Central memory CD8-positive, alpha-beta T cell (primary cell): Measurements from ENCODE around the gene SLC35B2.

ENCODE experiments used
- ATAC-seq: fragments of 150-1000 bp; cut with Tn5 transposase; replicated peaks from 2 replicates; pipeline ENCODE4 v1.10.0; 2022; ENCODE audit warnings: mild to moderate bottlenecking, moderate FRiP score, moderate number of reproducible peaks; ENCODE audit not compliant: poor library complexity, severe bottlenecking; ENCODE audit errors: extremely low read depth
- DNase-seq, 2 donors: peaks; one replicate each; pipeline ENCODE4 v3.0.0; 2021; ENCODE audit warnings: low spot score in 2 of 2
- H3K27ac Mint-ChIP-seq: one replicate; pipeline ENCODE4 v1.8.0; 2022; ENCODE audit warnings: low read depth, mild to moderate bottlenecking, moderate library complexity, mixed read lengths
- H3K27me3 Mint-ChIP-seq: one replicate; pipeline ENCODE4 v1.8.0; 2022; ENCODE audit warnings: mixed read lengths
- H3K36me3 Mint-ChIP-seq: one replicate; pipeline ENCODE4 v1.8.0; 2022; ENCODE audit warnings: mild to moderate bottlenecking, moderate library complexity, mixed read lengths; ENCODE audit not compliant: insufficient read depth
- H3K4me1 Mint-ChIP-seq: one replicate; pipeline ENCODE4 v1.8.0; 2022; ENCODE audit warnings: mixed read lengths
- H3K4me3 Mint-ChIP-seq: one replicate; pipeline ENCODE4 v1.8.0; 2022; ENCODE audit warnings: mild to moderate bottlenecking, moderate library complexity, mixed read lengths
- H3K9me3 Mint-ChIP-seq: one replicate; pipeline ENCODE4 v1.8.0; 2022; ENCODE audit warnings: mixed read lengths

SLC35B2 gene

GRCh38 chr6:44251576-44252524 lies 5.5 kb downstream of the SLC35B2 start:
- H3K27ac Mint-ChIP-seq: no peak overlapping the region
- no peaks in the 10 kb centered on the region for H3K9me3 Mint-ChIP-seq
- H3K4me1 Mint-ChIP-seq: peaks cover 82% of the 10 kb centered on the region
- H3K27me3 Mint-ChIP-seq: no peaks in the 10 kb centered on the region
- ATAC-seq (no peak), DNase-seq (no peak)
- H3K36me3 Mint-ChIP-seq: peaks cover 92% of the 10 kb centered on the region
- H3K4me3 Mint-ChIP-seq: no peak overlapping the region

- Mint-ChIP-seq H3K36me3 (peaks cover 94% of the 10 kb centered on the region), H3K9me3 (no peaks in the 10 kb centered on the region), H3K27ac (no peak overlapping the region), H3K27me3 (no peaks in the 10 kb centered on the region), H3K4me1 (peaks cover 77% of the 10 kb centered on the region), H3K4me3 (no peak overlapping the region)
- ATAC-seq: no peak
- no peak for DNase-seq
These were observed 6.6 kb downstream of the SLC35B2 start for GRCh38 chr6:44250718-44251123.

- Mint-ChIP-seq H3K9me3 (no peaks in the 10 kb centered on the region), H3K36me3 (peaks cover 93% of the 10 kb centered on the region), H3K27me3 (no peaks in the 10 kb centered on the region), H3K4me3 (peak overlapping the region; percentile 28), H3K27ac (peak overlapping the region; percentile 27), H3K4me1 (peaks cover 77% of the 10 kb centered on the region)
- ATAC-seq (no peak), DNase-seq (no peak)
These were observed 7.1 kb downstream of the SLC35B2 start for GRCh38 chr6:44250067-44250717.

GRCh38 chr6:44249082-44249748 lies 8.1 kb downstream of the SLC35B2 start:
- Mint-ChIP-seq H3K4me3 (peak overlapping the region; percentile 100), H3K27ac (peak overlapping the region; percentile 100), H3K27me3 (no peaks in the 10 kb centered on the region), H3K4me1 (peaks cover 69% of the 10 kb centered on the region), H3K36me3 (peaks cover 84% of the 10 kb centered on the region), H3K9me3 (no peaks in the 10 kb centered on the region)
- no peak for ATAC-seq
- no peak for DNase-seq

GRCh38 chr6:44248579-44248978 lies 8.7 kb downstream of the SLC35B2 start:
- Mint-ChIP-seq H3K27ac (peak overlapping the region; percentile 100), H3K4me1 (peaks cover 63% of the 10 kb centered on the region), H3K4me3 (peak overlapping the region; percentile 100), H3K27me3 (no peaks in the 10 kb centered on the region), H3K36me3 (peaks cover 78% of the 10 kb centered on the region), H3K9me3 (no peaks in the 10 kb centered on the region)
- DNase-seq: no peak
- ATAC-seq: no peak

- H3K4me3 Mint-ChIP-seq: peak overlapping the region; percentile 100
- no peaks in the 10 kb centered on the region for H3K27me3 Mint-ChIP-seq
- peaks cover 68% of the 10 kb centered on the region for H3K36me3 Mint-ChIP-seq
- DNase-seq (peak; percentile 84 to 89), ATAC-seq (peak; percentile 74)
- H3K27ac Mint-ChIP-seq: peak overlapping the region; percentile 100
- peaks cover 53% of the 10 kb centered on the region for H3K4me1 Mint-ChIP-seq
- no peaks in the 10 kb centered on the region for H3K9me3 Mint-ChIP-seq
These were observed 9.7 kb downstream of the SLC35B2 start for GRCh38 chr6:44247338-44248302.

GRCh38 chr6:44246663-44247337 lies 10.5 kb downstream of the SLC35B2 start, which contains the start of gene HSP90AB1:
TSS of gene HSP90AB1 (plus strand) at chr6:44247101. CDS start at chr6:44248630, 1,529 bp downstream.
- ATAC-seq: peak; percentile 87
- Mint-ChIP-seq H3K9me3 (no peaks in the 10 kb centered on the region), H3K4me1 (peaks cover 50% of the 10 kb centered on the region), H3K27me3 (no peaks in the 10 kb centered on the region), H3K36me3 (peaks cover 61% of the 10 kb centered on the region), H3K27ac (peak within 1 kb of the TSS; percentile 100), H3K4me3 (peak within 1 kb of the TSS; percentile 100)
- peak; percentile 88 to 96 for DNase-seq

- Mint-ChIP-seq H3K27ac (peak overlapping the region; percentile 100), H3K4me1 (peaks cover 47% of the 10 kb centered on the region), H3K27me3 (no peaks in the 10 kb centered on the region), H3K36me3 (peaks cover 54% of the 10 kb centered on the region), H3K9me3 (no peaks in the 10 kb centered on the region), H3K4me3 (peak overlapping the region; percentile 100)
- DNase-seq (peak; percentile 61 to 64), ATAC-seq (peak; percentile 26)
These were observed 11.2 kb downstream of the SLC35B2 start for GRCh38 chr6:44245912-44246662.

- H3K27me3 Mint-ChIP-seq: no peaks in the 10 kb centered on the region
- peaks cover 42% of the 10 kb centered on the region for H3K4me1 Mint-ChIP-seq
- no peak for ATAC-seq
- H3K27ac Mint-ChIP-seq: peak overlapping the region; percentile 100
- H3K36me3 Mint-ChIP-seq: peaks cover 47% of the 10 kb centered on the region
- no peak for DNase-seq
- H3K9me3 Mint-ChIP-seq: no peaks in the 10 kb centered on the region
- H3K4me3 Mint-ChIP-seq: peak overlapping the region; percentile 100
These were observed 11.9 kb downstream of the SLC35B2 start for GRCh38 chr6:44245391-44245911.

GRCh38 chr6:44243345-44243744 lies 14.0 kb downstream of the SLC35B2 start:
- H3K27ac Mint-ChIP-seq: no peak overlapping the region
- H3K9me3 Mint-ChIP-seq: no peaks in the 10 kb centered on the region
- no peak for DNase-seq
- peaks cover 27% of the 10 kb centered on the region for H3K36me3 Mint-ChIP-seq
- ATAC-seq: no peak
- H3K4me1 Mint-ChIP-seq: peaks cover 32% of the 10 kb centered on the region
- no peaks in the 10 kb centered on the region for H3K27me3 Mint-ChIP-seq
- no peak overlapping the region for H3K4me3 Mint-ChIP-seq
